HCT116 (cell line): Measurements from ENCODE around the gene SLC16A13.
"Not testable (repeated sequence)": the region's sequence is repeated elsewhere in the genome, so short reads cannot be mapped to it uniquely, and the experiment has no call there.

ENCODE experiments used
- CTCF ChIP-seq, 3 experiments: fragments of 200-600 bp in 1 of 3; sonication (generic) in 1 of 3; IDR thresholded peaks in 2 of 3; conservative IDR thresholded peaks in 1 of 3; 2 replicates each; pipeline ENCODE4 v1.5.1; 2012 to 2017; ENCODE audit warnings: low read depth in 2 of 3, low read length in 2 of 3, antibody characterized with exemption in 1 of 3, borderline replicate concordance in 1 of 3, control low read depth in 1 of 3, mild to moderate bottlenecking in 1 of 3, mixed read lengths in 1 of 3, mixed run types in 1 of 3, moderate library complexity in 1 of 3; ENCODE audit not compliant: insufficient read depth in 1 of 3
- TF ChIP-seq, protein P1 (sequence below): IDR thresholded peaks from 2 replicates; pipeline ENCODE4 v1.6.1; 2012; ENCODE audit warnings: low read depth

GRCh38 chr17:6993613-6994056, 42.2 kb upstream of the SLC16A13 start:
- TF ChIP-seq, protein P1, sequence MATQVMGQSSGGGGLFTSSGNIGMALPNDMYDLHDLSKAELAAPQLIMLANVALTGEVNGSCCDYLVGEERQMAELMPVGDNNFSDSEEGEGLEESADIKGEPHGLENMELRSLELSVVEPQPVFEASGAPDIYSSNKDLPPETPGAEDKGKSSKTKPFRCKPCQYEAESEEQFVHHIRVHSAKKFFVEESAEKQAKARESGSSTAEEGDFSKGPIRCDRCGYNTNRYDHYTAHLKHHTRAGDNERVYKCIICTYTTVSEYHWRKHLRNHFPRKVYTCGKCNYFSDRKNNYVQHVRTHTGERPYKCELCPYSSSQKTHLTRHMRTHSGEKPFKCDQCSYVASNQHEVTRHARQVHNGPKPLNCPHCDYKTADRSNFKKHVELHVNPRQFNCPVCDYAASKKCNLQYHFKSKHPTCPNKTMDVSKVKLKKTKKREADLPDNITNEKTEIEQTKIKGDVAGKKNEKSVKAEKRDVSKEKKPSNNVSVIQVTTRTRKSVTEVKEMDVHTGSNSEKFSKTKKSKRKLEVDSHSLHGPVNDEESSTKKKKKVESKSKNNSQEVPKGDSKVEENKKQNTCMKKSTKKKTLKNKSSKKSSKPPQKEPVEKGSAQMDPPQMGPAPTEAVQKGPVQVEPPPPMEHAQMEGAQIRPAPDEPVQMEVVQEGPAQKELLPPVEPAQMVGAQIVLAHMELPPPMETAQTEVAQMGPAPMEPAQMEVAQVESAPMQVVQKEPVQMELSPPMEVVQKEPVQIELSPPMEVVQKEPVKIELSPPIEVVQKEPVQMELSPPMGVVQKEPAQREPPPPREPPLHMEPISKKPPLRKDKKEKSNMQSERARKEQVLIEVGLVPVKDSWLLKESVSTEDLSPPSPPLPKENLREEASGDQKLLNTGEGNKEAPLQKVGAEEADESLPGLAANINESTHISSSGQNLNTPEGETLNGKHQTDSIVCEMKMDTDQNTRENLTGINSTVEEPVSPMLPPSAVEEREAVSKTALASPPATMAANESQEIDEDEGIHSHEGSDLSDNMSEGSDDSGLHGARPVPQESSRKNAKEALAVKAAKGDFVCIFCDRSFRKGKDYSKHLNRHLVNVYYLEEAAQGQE: not testable (repeated sequence)
- not testable (repeated sequence) for TF ChIP-seq CTCF (IDR thresholded peaks at IDR 0.05 in 2 of 3, conservative IDR thresholded peaks at IDR 0.05 in 1 of 3; ENCODE audit: borderline replicate concordance in 1 of 3, insufficient read depth in 1 of 3, low read depth in 2 of 3, low read length in 2 of 3)
